Astrocyte of the cerebellum (primary cell): ENCODE data around the gene PLXNB3.

Experiments
- DNase-seq: peaks from one replicate; pipeline ENCODE4 v3.0.0-alpha.2; 2011; ENCODE audit warnings: low read depth
- H3K4me3 ChIP-seq: 2 replicates; pipeline ENCODE4 v1.5.1; 2011; ENCODE audit warnings: mild to moderate bottlenecking, low read depth, low read length, moderate library complexity
- in situ Hi-C: cut with HindIII; loops from 2 replicates; pipeline ENCODE4 v1.10.0; 2017; ENCODE audit warnings: low sequenced_read_pairs
- TF ChIP-seq, protein P1 (sequence below): IDR thresholded peaks from 2 replicates; pipeline ENCODE4 v1.5.1; 2012; ENCODE audit warnings: low read length, low read depth, moderate library complexity, mild to moderate bottlenecking; ENCODE audit errors: missing control alignments

The PLXNB3 gene

DNA sequence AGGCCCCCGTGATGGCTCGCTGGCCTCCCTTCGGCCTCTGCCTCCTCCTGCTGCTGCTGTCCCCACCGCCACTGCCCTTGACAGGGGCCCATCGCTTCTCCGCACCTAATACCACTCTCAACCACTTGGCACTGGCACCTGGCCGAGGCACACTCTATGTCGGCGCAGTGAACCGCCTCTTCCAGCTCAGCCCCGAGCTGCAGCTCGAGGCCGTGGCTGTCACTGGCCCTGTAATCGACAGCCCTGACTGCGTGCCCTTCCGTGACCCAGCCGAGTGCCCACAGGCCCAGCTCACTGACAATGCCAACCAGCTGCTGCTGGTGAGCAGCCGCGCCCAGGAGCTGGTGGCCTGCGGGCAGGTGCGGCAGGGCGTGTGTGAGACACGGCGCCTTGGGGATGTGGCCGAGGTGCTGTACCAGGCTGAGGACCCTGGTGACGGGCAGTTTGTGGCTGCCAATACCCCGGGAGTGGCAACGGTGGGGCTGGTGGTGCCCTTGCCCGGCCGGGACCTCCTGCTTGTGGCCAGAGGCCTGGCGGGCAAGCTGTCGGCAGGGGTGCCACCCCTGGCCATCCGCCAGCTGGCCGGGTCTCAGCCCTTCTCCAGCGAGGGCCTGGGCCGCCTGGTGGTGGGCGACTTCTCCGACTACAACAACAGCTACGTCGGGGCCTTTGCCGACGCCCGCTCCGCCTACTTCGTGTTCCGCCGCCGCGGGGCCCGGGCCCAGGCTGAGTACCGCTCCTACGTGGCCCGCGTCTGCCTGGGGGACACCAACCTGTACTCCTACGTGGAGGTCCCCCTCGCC is 3.0 kb downstream of the PLXNB3 start:
- in situ Hi-C loops = no loop called here

DNA sequence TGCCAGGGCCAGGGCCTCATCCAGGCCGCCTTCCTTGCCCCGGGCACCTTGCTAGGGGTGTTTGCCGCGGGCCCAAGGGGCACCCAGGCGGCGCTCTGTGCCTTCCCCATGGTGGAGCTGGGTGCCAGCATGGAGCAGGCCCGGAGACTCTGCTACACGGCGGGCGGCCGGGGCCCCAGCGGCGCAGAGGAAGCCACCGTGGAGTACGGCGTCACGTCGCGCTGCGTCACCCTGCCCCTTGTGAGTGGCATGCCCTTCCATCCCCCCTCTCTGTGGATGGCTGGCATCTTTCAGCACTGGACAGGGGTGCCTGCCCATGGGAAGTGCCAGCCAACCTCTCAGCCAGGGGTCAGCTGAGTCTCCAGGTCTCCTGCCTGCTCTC is 3.6 kb downstream of the PLXNB3 start:
- TF ChIP-seq, protein P1, sequence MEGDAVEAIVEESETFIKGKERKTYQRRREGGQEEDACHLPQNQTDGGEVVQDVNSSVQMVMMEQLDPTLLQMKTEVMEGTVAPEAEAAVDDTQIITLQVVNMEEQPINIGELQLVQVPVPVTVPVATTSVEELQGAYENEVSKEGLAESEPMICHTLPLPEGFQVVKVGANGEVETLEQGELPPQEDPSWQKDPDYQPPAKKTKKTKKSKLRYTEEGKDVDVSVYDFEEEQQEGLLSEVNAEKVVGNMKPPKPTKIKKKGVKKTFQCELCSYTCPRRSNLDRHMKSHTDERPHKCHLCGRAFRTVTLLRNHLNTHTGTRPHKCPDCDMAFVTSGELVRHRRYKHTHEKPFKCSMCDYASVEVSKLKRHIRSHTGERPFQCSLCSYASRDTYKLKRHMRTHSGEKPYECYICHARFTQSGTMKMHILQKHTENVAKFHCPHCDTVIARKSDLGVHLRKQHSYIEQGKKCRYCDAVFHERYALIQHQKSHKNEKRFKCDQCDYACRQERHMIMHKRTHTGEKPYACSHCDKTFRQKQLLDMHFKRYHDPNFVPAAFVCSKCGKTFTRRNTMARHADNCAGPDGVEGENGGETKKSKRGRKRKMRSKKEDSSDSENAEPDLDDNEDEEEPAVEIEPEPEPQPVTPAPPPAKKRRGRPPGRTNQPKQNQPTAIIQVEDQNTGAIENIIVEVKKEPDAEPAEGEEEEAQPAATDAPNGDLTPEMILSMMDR = no peak
- H3K4me3 ChIP-seq = no peak overlapping the region
- in situ Hi-C loops = no loop called here
- DNase-seq = no peak

More for the DNA sequence above, 3.0 kb downstream of the PLXNB3 start:
- TF ChIP-seq, protein P1 = no peak
- H3K4me3 ChIP-seq = no peak overlapping the region
- no peak for DNase-seq

DNA sequence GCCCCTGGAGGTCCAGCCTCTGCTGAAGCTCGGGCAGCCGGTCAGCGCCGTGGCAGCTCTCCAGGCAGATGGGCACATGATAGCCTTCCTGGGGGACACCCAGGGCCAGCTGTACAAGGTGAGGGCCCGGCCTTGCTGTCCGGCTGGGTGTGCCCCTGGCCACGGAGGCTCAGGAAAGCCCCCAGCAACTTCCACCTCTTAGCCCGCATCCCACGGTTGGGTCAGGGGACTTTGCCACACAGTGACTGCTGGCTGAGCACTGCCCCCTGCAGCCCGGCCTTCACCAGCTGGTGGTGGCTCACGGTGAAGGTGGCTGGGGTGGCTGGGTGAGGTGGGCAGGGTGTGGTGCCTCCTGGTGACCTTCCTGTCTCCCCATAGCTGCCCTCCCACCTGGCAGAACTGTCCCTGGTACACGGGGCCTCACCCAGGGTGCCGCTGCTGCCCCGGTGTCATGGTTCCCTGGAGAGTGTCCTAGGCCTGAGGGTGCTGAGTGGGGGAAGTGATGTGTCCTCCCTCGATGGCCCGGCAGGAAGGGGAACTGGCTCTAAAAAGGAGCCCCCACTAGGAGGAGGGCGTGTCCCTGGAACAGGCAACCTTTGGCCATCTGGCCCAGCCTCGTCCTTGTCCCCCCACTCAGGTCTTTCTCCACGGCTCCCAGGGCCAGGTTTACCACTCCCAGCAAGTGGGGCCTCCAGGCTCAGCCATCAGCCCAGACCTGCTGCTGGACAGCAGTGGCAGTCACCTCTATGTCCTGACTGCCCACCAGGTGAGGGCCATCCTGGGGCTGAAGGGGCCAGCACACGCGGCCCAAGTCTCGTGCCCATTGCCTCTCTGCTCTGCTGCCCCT is 4.5 kb downstream of the PLXNB3 start:
- H3K4me3 ChIP-seq = no peak overlapping the region
- no peak for DNase-seq
- in situ Hi-C loops = no loop called here
- TF ChIP-seq, protein P1 = no peak

DNA sequence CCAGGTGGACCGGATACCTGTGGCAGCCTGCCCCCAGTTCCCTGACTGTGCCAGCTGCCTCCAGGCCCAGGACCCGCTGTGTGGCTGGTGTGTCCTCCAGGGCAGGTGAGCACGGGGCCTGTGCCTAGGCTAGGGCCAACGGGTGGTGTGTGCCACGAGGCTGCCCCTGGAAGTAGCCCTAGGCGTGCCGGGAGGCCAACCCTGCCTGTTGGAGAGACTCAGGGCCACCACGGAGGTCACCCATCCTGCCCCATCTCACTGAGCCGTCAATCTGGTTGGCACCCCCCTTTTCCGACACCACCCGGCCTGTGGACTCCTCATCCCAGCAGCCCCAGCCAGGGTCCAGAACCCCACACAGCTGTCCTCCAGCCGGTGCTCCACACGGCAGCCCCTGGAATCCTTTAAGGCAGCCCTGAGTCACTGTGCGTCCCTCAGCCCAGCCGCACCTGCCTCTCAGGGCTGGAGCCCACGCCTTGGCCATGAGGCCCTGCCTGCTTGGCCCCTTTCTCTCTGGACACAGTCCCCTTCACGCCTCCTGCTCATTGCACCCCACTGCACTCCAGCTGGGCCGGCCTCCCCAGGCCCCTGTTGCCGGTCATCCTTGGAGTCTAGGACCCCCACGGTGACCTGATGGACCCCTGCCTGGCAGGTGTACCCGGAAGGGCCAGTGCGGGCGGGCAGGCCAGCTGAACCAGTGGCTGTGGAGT is 5.3 kb downstream of the PLXNB3 start:
- no peak overlapping the region for H3K4me3 ChIP-seq
- no peak for DNase-seq
- TF ChIP-seq, protein P1 = no peak
- in situ Hi-C loops = no loop called here

DNA sequence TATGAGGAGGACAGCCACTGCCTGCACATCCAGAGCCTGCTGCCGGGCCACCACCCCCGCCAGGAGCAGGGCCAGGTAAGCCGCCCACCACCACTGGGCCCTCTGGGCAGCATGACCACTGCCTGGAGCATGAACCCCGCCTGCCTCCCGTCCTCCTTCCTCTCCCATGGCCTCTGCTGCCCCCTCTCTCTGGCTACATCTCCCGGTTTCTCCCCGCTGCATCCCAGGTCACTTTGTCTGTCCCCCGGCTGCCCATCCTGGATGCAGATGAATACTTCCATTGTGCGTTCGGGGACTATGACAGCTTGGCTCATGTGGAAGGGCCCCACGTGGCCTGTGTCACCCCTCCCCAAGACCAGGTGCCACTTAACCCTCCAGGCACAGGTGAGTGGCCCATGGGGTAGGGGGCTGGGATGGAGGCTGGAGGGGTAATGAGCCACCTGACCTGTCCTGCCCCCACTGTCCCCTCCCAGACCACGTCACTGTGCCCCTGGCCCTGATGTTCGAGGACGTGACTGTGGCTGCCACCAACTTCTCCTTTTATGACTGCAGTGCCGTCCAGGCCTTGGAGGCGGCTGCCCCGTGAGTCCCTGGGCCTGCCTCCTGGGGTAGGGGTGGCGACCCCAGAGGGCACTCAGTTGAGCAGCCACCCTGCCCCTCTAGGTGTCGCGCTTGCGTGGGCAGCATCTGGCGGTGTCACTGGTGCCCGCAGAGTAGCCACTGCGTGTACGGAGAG is 6.0 kb downstream of the PLXNB3 start:
- TF ChIP-seq, protein P1 = no peak
- in situ Hi-C loops = no loop called here
- no peak overlapping the region for H3K4me3 ChIP-seq
- no peak for DNase-seq
